Measurements from ENCODE around the gene DCDC2.
"Not testable (repeated sequence)": the region's sequence is repeated elsewhere in the genome, so short reads cannot be mapped to it uniquely, and the experiment has no call there.

DCDC2 gene

GRCh38 chr6:24324617-24325016, 33.2 kb downstream of the DCDC2 start:
- Histone ChIP-seq H3K27me3 (ENCODE audit: insufficient read depth, poor library complexity, severe bottlenecking) (no peaks in the 10 kb centered on the region), H3K27ac (replicated peaks) (no peak overlapping the region), H3K4me3 (replicated peaks; ENCODE audit: insufficient read depth, low read length) (no peak overlapping the region)
- TF ChIP-seq GABPA (IDR thresholded peaks at IDR 0.05; ENCODE audit: low read depth), result no peak
- TF ChIP-seq REST (IDR thresholded peaks at IDR 0.05; ENCODE audit: insufficient replicate concordance, low read depth), result no peak
- no peak for TF ChIP-seq CTCF (IDR thresholded peaks at IDR 0.05; ENCODE audit: insufficient read depth, low read length)
- no peak for TF ChIP-seq POLR2AphosphoS5 (IDR thresholded peaks at IDR 0.05; ENCODE audit: low read depth)
- TF ChIP-seq SPI1 (IDR thresholded peaks at IDR 0.05; ENCODE audit: borderline replicate concordance, low read depth), result no peak
- DNase-seq (ENCODE audit: low read depth in 1 of 2, low spot score in 1 of 2), result no peak

GRCh38 chr6:24323632-24324337, 34.1 kb downstream of the DCDC2 start:
- no peak overlapping the region for H3K4me3 ChIP-seq (replicated peaks; ENCODE audit: insufficient read depth, low read length)
- no peaks in the 10 kb centered on the region for H3K27me3 ChIP-seq (ENCODE audit: insufficient read depth, poor library complexity, severe bottlenecking)
- TF ChIP-seq SPI1 (IDR thresholded peaks at IDR 0.05; ENCODE audit: borderline replicate concordance, low read depth), result no peak
- no peak for TF ChIP-seq POLR2AphosphoS5 (IDR thresholded peaks at IDR 0.05; ENCODE audit: low read depth)
- TF ChIP-seq CTCF (IDR thresholded peaks at IDR 0.05; ENCODE audit: insufficient read depth, low read length), result no peak
- no peak for TF ChIP-seq GABPA (IDR thresholded peaks at IDR 0.05; ENCODE audit: low read depth)
- no peak for TF ChIP-seq REST (IDR thresholded peaks at IDR 0.05; ENCODE audit: insufficient replicate concordance, low read depth)
- H3K27ac ChIP-seq (replicated peaks), result no peak overlapping the region
- DNase-seq (ENCODE audit: low read depth in 1 of 2, low spot score in 1 of 2), result no peak

GRCh38 chr6:24322924-24323323, 34.9 kb downstream of the DCDC2 start:
- DNase-seq (ENCODE audit: low read depth in 1 of 2, low spot score in 1 of 2), result no peak
- Histone ChIP-seq H3K4me3 (replicated peaks; ENCODE audit: insufficient read depth, low read length) (no peak overlapping the region), H3K27ac (replicated peaks) (no peak overlapping the region), H3K27me3 (ENCODE audit: insufficient read depth, poor library complexity, severe bottlenecking) (no peaks in the 10 kb centered on the region)
- TF ChIP-seq REST (IDR thresholded peaks at IDR 0.05; ENCODE audit: insufficient replicate concordance, low read depth) (no peak), GABPA (IDR thresholded peaks at IDR 0.05; ENCODE audit: low read depth) (no peak), CTCF (IDR thresholded peaks at IDR 0.05; ENCODE audit: insufficient read depth, low read length) (no peak), POLR2AphosphoS5 (IDR thresholded peaks at IDR 0.05; ENCODE audit: low read depth) (no peak), SPI1 (IDR thresholded peaks at IDR 0.05; ENCODE audit: borderline replicate concordance, low read depth) (no peak)

- H3K4me3 ChIP-seq (replicated peaks; ENCODE audit: insufficient read depth, low read length); DNase-seq (ENCODE audit: low read depth in 1 of 2, low spot score in 1 of 2); H3K27ac ChIP-seq (replicated peaks); H3K27me3 ChIP-seq (ENCODE audit: insufficient read depth, poor library complexity, severe bottlenecking): not testable (repeated sequence)
Measured at GRCh38 chr6:24322446-24322845, 35.4 kb downstream of the DCDC2 start.

Data from HL-60 (cell line).